Skin epidermis (tissue), 12 donors: ENCODE data around the gene KRT73.

Experiments used
- H3K27ac ChIP-seq, 21 experiments: fragments of 200-600 bp; sonication (generic) in 11 of 21; one replicate each; pipeline ENCODE4 v1.5.0; 2020; ENCODE audit warnings: mild to moderate bottlenecking in 3 of 21, inconsistent platforms in 2 of 21, moderate library complexity in 2 of 21
- H3K4me3 ChIP-seq, 7 experiments: fragments of 200-600 bp; sonication (generic) in 2 of 7; one replicate each; pipeline ENCODE4 v1.5.0; 2020; ENCODE audit warnings: inconsistent platforms in 2 of 7, mild to moderate bottlenecking in 2 of 7, moderate library complexity in 1 of 7

KRT73 gene

DNA sequence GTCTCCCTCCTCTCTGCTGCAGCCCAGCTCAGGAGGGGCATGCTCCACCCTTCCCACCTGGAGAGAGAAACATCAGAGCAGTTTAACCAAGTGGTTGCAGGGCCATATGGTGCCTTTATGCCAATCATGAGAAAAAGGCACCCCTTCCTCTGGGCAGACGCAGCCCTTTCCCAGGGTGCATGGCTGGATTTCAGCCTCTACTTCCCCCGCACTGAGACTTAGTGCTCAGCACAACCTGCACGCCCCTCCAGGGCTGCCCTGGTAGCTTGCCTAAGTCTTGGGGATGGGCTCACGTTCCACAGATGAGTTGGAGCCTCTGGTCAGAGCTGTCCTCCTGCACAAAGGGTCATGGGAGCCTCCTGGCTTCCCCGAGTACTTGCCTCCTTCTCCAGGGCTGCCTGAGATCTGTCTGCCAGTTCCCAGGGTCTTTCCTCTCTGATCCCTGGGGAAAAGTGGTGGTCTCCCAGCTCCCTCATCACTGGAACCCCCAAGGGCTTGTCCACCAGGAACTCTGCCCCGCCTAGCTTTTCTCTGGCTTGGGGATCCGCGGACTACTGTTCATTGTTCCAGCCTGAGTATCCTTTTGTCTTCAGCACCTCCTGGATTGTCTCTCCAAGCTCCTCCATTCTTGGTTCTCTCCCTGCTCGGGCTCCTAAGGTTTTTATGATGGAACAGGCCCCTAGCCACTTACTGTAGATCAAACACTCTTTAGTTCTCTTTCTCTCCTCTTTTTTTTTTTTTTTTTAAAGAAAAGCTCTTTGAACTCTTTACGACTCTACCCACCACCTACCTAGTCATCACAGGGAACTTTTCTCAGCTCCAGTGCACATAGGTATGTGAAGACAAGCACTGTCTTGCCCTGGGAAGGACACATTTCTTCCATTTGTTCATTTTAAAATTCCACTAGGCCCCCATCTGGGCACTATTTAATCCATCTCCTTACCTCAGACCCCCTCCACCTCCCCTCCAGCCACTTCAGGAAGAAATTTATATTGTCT lies 38.6 kb downstream of the KRT73 start:
- Histone ChIP-seq H3K27ac (peak overlapping the region in 18 of 21 experiments; percentile 36 to 86 (median 66)), H3K4me3 (no peak overlapping the region)

GRCh38 chr12:52578469-52578868 lies 39.9 kb downstream of the KRT73 start:
- Histone ChIP-seq H3K27ac (peak overlapping the region in 10 of 21 experiments; percentile 4 to 55 (median 25)), H3K4me3 (no peak overlapping the region)

GRCh38 chr12:52577316-52577715 lies 41.0 kb downstream of the KRT73 start:
- no peak overlapping the region for H3K27ac ChIP-seq
- no peak overlapping the region for H3K4me3 ChIP-seq

DNA sequence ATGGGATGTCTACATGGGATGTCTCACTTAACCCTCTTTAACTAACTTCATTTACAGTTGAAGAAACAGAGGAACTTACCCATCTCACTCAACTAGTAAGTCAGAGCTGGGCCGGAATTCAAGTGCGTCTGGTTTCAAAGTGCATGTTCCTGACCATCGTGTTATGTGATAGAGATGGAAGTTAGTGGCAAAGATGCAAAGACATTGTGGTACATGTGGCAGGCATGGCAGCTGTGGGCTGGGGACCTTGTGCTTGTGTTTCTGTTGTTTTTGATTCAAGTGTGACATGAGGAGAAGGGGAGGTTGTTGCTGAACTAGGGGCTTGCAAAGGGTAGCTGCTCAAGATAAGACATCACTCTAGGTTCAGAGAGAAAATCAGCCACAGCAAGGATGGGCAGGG lies 42.4 kb downstream of the KRT73 start:
- H3K27ac ChIP-seq: no peak overlapping the region

DNA sequence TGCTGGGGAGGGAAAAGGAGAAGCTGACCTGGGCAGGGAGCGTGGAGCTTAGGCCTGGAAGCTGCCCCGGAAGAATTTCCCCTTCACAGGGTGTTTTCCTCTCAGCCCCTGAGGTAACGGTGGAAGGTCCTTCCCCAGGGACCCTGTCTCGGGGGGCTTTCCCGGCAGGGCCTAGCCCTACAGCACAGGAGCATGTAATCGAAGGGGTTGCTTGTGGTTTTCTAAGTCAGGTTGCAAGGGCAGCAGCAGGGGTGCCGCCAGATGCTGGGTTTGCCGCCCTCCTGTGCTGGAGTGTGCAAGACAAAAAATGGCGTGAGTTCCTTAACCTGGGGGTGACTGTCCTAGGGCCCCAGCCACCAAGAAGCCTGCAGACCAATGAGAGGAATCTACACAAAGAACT lies 43.1 kb downstream of the KRT73 start:
- H3K27ac ChIP-seq: no peak overlapping the region
- H3K4me3 ChIP-seq: no peak overlapping the region

More for the DNA sequence above, 42.4 kb downstream of the KRT73 start:
- H3K4me3 ChIP-seq: no peak overlapping the region

GRCh38 chr12:52573743-52574142 lies 44.6 kb downstream of the KRT73 start, which contains the start of gene KRT74:
Gene KRT74 (minus strand): TSS chr12:52573843. CDS start chr12:52573777, 66 bp downstream.
- Histone ChIP-seq H3K27ac (no peak within 1 kb of the TSS), H3K4me3 (no peak within 1 kb of the TSS)

- no peak overlapping the region for H3K27ac ChIP-seq
- no peak overlapping the region for H3K4me3 ChIP-seq
Measured at GRCh38 chr12:52573306-52573705, 45.1 kb downstream of the KRT73 start.

DNA sequence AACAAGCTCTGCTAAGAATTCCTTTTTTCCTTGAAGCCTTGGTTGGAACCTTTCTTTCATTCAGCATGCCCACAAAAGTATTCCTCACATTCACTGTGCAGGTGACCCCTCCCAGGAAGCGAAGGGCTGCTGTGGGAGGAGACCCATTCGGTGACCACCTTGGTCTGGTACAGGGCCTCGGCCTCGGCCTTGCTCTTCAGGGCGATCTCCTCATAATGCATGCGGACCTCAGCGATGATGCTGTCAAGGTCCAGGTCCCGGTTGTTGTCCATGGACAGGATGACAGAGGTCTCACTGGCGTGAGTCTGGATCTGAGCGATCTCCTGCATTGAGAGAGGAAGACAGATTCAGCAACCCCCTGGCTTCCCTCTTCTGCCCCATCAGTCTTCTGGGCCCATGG lies 47.8 kb downstream of the KRT73 start:
- H3K27ac ChIP-seq: no peak overlapping the region
- no peak overlapping the region for H3K4me3 ChIP-seq

GRCh38 chr12:52568111-52568510 lies 50.2 kb downstream of the KRT73 start:
- no peak overlapping the region for H3K27ac ChIP-seq
- H3K4me3 ChIP-seq: no peak overlapping the region

DNA sequence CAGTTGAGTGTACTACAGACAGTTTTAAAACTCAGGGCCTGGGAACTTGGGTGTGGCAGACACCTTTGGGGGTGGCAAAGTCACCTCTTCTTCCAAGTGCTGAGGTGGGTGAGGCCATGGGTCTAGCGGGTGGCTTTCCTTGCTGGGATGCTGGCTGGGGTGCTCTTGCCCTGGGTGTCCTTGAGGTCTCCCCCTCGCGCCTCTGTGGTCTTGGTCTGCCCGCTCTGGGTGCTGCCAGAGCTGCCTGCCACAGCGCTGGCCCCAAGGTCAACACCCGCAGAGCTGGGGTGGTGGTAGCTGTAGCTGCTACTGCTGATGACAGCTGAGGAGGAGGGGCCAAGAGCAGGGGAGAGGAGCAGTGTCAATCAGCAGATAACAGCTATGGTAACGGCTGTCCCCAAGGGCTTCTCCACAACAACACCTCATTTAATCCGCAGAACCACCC lies 51.5 kb downstream of the KRT73 start:
- no peak overlapping the region for H3K4me3 ChIP-seq
- H3K27ac ChIP-seq: no peak overlapping the region

- H3K4me3 ChIP-seq: no peak overlapping the region
Measured at GRCh38 chr12:52564582-52564981, 53.8 kb downstream of the KRT73 start.

GRCh38 chr12:52561880-52562449 lies 56.4 kb downstream of the KRT73 start:
- Histone ChIP-seq H3K27ac (no peak overlapping the region), H3K4me3 (no peak overlapping the region)

More at GRCh38 chr12:52564582-52564981, 53.8 kb downstream of the KRT73 start:
- H3K27ac ChIP-seq: no peak overlapping the region

GRCh38 chr12:52559979-52560378 lies 58.4 kb downstream of the KRT73 start:
- H3K27ac ChIP-seq: no peak overlapping the region
- no peak overlapping the region for H3K4me3 ChIP-seq

GRCh38 chr12:52558781-52559445 lies 59.4 kb downstream of the KRT73 start:
- no peak overlapping the region for H3K4me3 ChIP-seq
- no peak overlapping the region for H3K27ac ChIP-seq
